ENCODE data around the gene TMC1. TPM values are rescaled to one million over a fixed set of nuclear protein-coding genes. Genes with fewer than 3 reads are reported as not detected.

The TMC1 gene
- total and polyA plus RNA-seq, 2 of the 13 experiments (the other 11 are each of a cell fraction or from before 2014, with no cell fraction given), result 0.02 to 0.03 TPM

DNA sequence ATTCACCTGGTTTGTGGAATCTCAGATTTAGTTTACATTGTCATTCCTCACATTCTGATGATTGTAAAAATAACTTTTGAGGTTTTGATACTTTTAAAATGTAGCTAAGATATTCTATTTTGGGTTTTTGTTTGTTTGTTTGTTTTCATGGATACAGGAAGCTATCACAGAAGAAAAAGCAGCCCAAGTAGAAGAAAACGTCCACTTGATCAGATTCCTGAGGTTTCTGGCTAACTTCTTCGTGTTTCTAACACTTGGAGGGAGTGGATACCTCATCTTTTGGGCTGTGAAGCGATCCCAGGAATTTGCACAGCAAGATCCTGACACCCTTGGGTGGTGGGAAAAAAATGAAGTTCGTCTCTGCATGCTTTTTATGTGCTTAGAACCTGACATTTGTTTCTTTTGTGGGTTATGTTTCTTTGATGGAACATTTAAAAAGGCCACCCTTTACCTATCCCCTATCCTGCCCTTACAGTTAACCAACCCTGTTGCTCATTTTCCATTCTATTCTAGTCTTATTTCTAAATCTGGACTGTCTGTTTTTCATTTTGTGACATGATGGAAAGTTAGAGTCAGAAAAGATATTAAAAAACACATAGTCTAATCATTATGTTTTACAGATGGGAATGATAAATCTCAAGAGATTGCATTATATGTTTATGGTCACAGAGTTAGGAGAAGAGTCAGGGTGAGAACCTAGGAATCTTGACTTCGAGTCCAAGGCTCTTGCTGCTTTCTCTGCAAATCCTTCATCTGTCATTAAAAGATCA lies 267.7 kb downstream of the TMC1 start:
- H3K36me3 ChIP-seq (replicated peaks in 1 of 2; ENCODE audit: control insufficient read depth in 1 of 2, insufficient read depth in 2 of 2, low read length in 2 of 2), result no peaks in the 10 kb centered on the region
- TF ChIP-seq, protein P1, sequence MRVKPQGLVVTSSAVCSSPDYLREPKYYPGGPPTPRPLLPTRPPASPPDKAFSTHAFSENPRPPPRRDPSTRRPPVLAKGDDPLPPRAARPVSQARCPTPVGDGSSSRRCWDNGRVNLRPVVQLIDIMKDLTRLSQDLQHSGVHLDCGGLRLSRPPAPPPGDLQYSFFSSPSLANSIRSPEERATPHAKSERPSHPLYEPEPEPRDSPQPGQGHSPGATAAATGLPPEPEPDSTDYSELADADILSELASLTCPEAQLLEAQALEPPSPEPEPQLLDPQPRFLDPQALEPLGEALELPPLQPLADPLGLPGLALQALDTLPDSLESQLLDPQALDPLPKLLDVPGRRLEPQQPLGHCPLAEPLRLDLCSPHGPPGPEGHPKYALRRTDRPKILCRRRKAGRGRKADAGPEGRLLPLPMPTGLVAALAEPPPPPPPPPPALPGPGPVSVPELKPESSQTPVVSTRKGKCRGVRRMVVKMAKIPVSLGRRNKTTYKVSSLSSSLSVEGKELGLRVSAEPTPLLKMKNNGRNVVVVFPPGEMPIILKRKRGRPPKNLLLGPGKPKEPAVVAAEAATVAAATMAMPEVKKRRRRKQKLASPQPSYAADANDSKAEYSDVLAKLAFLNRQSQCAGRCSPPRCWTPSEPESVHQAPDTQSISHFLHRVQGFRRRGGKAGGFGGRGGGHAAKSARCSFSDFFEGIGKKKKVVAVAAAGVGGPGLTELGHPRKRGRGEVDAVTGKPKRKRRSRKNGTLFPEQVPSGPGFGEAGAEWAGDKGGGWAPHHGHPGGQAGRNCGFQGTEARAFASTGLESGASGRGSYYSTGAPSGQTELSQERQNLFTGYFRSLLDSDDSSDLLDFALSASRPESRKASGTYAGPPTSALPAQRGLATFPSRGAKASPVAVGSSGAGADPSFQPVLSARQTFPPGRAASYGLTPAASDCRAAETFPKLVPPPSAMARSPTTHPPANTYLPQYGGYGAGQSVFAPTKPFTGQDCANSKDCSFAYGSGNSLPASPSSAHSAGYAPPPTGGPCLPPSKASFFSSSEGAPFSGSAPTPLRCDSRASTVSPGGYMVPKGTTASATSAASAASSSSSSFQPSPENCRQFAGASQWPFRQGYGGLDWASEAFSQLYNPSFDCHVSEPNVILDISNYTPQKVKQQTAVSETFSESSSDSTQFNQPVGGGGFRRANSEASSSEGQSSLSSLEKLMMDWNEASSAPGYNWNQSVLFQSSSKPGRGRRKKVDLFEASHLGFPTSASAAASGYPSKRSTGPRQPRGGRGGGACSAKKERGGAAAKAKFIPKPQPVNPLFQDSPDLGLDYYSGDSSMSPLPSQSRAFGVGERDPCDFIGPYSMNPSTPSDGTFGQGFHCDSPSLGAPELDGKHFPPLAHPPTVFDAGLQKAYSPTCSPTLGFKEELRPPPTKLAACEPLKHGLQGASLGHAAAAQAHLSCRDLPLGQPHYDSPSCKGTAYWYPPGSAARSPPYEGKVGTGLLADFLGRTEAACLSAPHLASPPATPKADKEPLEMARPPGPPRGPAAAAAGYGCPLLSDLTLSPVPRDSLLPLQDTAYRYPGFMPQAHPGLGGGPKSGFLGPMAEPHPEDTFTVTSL (CRISPR knock-in tag; IDR thresholded peaks at IDR 0.05; ENCODE audit: borderline replicate concordance), result no peak
- no peak for TF ChIP-seq MATR3 (CRISPR knock-in tag; IDR thresholded peaks at IDR 0.05)
- no peak for TF ChIP-seq NPAS2 (CRISPR knock-in tag; IDR thresholded peaks at IDR 0.05; ENCODE audit: borderline replicate concordance)
- no peak for TF ChIP-seq JARID2 (CRISPR knock-in tag; IDR thresholded peaks at IDR 0.05; ENCODE audit: insufficient replicate concordance)
- TF ChIP-seq, protein P2, sequence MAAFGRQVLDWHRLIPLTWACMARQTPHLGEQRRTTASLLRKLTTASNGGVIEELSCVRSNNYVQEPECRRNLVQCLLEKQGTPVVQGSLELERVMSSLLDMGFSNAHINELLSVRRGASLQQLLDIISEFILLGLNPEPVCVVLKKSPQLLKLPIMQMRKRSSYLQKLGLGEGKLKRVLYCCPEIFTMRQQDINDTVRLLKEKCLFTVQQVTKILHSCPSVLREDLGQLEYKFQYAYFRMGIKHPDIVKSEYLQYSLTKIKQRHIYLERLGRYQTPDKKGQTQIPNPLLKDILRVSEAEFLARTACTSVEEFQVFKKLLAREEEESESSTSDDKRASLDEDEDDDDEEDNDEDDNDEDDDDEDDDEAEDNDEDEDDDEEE (CRISPR knock-in tag; IDR thresholded peaks at IDR 0.05), result no peak
- no peak for TF ChIP-seq ZFX (CRISPR knock-in tag; IDR thresholded peaks at IDR 0.05; ENCODE audit: low read depth)
- no peak for TF ChIP-seq PAWR (CRISPR knock-in tag; IDR thresholded peaks at IDR 0.05; ENCODE audit: borderline replicate concordance)
- TF ChIP-seq, protein P3, sequence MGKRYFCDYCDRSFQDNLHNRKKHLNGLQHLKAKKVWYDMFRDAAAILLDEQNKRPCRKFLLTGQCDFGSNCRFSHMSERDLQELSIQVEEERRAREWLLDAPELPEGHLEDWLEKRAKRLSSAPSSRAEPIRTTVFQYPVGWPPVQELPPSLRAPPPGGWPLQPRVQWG (CRISPR knock-in tag; IDR thresholded peaks at IDR 0.05; ENCODE audit: borderline replicate concordance, low read depth), result no peak
- TF ChIP-seq ZNF143 (CRISPR knock-in tag; IDR thresholded peaks at IDR 0.05), result no peak
- TF ChIP-seq ZNF441 (CRISPR knock-in tag; IDR thresholded peaks at IDR 0.05; ENCODE audit: borderline replicate concordance), result no peak
- TF ChIP-seq, protein P4, sequence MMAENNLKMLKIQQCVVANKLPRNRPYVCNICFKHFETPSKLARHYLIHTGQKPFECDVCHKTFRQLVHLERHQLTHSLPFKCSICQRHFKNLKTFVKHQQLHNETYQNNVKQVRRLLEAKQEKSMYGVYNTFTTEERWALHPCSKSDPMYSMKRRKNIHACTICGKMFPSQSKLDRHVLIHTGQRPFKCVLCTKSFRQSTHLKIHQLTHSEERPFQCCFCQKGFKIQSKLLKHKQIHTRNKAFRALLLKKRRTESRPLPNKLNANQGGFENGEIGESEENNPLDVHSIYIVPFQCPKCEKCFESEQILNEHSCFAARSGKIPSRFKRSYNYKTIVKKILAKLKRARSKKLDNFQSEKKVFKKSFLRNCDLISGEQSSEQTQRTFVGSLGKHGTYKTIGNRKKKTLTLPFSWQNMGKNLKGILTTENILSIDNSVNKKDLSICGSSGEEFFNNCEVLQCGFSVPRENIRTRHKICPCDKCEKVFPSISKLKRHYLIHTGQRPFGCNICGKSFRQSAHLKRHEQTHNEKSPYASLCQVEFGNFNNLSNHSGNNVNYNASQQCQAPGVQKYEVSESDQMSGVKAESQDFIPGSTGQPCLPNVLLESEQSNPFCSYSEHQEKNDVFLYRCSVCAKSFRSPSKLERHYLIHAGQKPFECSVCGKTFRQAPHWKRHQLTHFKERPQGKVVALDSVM (CRISPR knock-in tag; IDR thresholded peaks at IDR 0.05), result no peak
- no peak for TF ChIP-seq ZNF33A (CRISPR knock-in tag; IDR thresholded peaks at IDR 0.05; ENCODE audit: borderline replicate concordance)
- no peak for TF ChIP-seq FOSL1 (CRISPR knock-in tag; IDR thresholded peaks at IDR 0.05; ENCODE audit: borderline replicate concordance)
- H3K9ac ChIP-seq (ENCODE audit: insufficient read depth, low read depth, low read length), result no peak overlapping the region
- no peak overlapping the region for H3K4me2 ChIP-seq (ENCODE audit: low read depth, low read length)
- no peaks in the 10 kb centered on the region for H3K9me3 ChIP-seq (ENCODE audit: low read length)
- ChIA-PET CTCF (ENCODE audit: low intra/inter-chr PET ratio, low total read pairs) (no interaction called here), POLR2A (no interaction called here)
- in situ Hi-C loops (cut with HindIII; ENCODE audit: extremely low pct_ligation_motif_present, low pct_unique_long_range_greater_than_20kb), result no loop called here
- H3K4me1 ChIP-seq (ENCODE audit: insufficient read depth, low read length), result no peaks in the 10 kb centered on the region
- H3K4me3 ChIP-seq (replicated peaks in 1 of 3; ENCODE audit: insufficient read depth in 1 of 3, low read depth in 2 of 3, low read length in 3 of 3), result no peak overlapping the region
- no peaks in the 10 kb centered on the region for H4K20me1 ChIP-seq (ENCODE audit: insufficient read depth, low read length)
- H3K27ac ChIP-seq (ENCODE audit: extremely low read length, insufficient read depth, low read length), result no peak overlapping the region
- FAIRE-seq (no peak), ATAC-seq (no peak), DNase-seq (ENCODE audit: low spot score) (no peak)
- intact Hi-C loops (cut with micrococcal nuclease; ENCODE audit: unreplicated experiment), result no loop called here
- no TSS peak for BruUV-seq (replicated peaks)
- WGBS (ENCODE audit: low lambda C conversion rate), result 3% methylated on average over 5 of the region's 5 CpGs
- peaks cover 0 to 3% of the 10 kb centered on the region in 2 experiments; a peak in 1 of 5 replicates for H3K27me3 ChIP-seq (ENCODE audit: control insufficient read depth in 1 of 2, insufficient read depth in 2 of 2, low read length in 2 of 2)
- H3K79me2 ChIP-seq (ENCODE audit: insufficient read depth, low read length), result no peaks in the 10 kb centered on the region
- no peak overlapping the region for H2AFZ ChIP-seq (ENCODE audit: low read length)

Measured in HepG2 (cell line).